HG03571 (cell line): ENCODE results near the gene CREBZF.
"Not testable (repeated sequence)": the region's sequence is repeated elsewhere in the genome, so short reads cannot be mapped to it uniquely, and the experiment has no call there.

Experiments
- ATAC-seq: cut with Tn5 transposase; IDR thresholded peaks from one replicate; pipeline ENCODE4 v1.9.1; 2021; ENCODE audit not compliant: unreplicated experiment

Gene CREBZF

GRCh38 chr11:85670949-85671663 is 6.2 kb upstream of the CREBZF start:
- ATAC-seq, result not testable (repeated sequence)

- no peak for ATAC-seq
Measured at GRCh38 chr11:85668157-85668556, 3.2 kb upstream of the CREBZF start.

GRCh38 chr11:85666687-85667086 is 1.8 kb upstream of the CREBZF start:
- ATAC-seq, result no peak

- no peak for ATAC-seq
Measured at GRCh38 chr11:85665733-85666132, 804 bp upstream of the CREBZF start.

DNA sequence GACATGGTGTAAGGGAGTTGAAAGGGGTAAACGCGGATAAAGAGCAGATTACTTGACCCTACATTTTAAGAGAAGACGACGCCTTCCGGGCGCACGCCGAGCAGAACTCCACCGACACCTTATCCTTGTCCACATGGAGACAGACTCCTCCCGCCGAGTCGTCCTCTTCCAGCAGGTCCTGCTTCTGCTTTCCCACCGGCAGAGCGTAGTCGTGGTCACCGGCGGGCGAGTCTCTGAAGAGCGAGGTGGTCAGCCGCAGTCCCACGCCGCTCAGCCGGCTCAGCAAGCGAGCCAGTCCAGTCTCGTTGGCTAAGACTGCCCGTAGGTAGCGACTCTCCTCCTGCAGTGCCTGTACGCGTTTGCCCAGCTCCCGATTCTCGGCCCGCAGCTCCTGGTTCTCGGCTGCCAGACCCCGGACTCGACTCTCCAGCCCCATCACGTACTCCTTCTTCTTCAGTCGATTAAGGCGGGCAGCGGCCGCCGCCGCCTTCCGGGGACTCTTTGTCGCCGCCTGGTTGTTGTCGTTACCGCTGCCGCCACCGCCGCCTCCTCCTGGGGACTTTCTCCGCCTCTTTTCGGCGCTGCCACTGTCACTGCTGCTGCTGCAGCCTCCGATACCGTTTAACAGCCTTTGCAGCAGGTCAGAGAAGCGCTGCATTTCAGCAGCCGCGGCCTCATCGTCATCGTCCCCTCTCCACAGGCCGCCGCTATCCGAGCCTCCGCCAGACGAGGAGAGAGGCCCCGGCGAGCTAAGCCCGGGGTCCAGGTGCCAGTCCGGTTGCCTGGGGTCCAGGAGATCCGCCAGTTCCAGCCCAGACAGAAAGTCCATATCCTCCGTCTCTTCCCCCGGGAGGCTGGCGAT is 945 bp downstream of the CREBZF start:
- peak; percentile 65 for ATAC-seq

DNA sequence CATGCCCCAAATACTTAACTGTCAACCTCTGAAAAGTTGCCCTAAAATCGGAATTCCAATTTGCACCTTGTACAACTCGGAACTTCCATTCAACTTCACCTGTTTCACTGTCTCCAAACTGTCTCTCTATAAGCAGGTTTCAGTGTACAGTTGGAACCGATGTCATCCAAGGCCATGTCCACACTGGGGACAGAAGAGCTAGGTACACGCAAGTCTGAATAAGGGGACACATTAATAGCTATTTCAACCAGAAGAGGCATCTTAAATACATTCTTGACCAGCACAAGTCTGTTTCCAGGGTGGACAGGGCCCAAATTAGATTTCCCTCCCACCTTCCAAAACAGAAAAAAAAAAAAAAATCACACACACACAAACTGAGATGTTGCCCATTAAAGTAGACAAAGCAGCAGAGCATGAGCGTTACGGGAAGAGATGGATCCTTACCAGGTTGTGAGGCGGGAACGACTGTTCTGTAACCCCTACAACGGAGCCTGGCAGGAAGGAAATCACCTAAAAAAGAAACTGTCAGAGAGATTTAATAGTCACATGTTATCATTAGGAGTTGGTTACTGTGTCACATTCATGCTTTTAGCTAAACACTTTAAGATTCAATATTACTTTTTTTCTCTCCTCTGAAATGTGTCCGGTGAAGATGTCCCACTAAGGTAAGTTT is 1.7 kb downstream of the CREBZF start:
- no peak for ATAC-seq

DNA sequence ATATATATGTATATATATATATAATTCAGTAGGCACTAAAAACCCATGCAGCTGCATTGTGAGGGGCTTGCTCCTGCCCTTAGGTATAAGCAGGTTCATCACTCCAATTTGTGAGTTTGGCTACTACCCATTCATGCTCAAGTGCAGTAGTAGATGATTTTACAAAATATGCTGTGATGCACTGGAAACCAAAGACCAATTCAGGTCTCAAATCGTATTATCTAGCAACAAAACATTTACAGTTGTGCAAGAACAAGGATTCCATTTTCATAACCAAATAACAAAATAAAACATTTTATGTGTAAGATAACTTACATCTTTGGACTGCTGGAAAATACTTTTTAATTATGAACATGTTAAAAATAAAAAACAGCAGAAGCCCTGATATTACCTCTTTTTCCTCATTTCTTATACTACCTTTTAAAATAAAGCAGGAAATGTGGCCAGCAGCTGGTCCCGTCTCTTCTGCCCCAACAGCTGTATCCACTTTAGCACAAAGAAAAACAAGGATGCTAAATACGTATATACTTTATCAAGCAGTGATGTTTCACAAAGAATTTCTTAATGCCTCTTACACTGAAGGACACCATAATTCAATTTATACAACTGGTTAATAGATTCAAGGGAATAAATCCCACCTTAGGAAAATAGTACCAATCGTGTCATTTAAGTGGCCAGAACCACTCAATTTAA is 2.8 kb downstream of the CREBZF start:
- ATAC-seq, result no peak

- ATAC-seq, result no peak
Measured at GRCh38 chr11:85658180-85658579, 6.7 kb downstream of the CREBZF start.

- no peak for ATAC-seq
Measured at GRCh38 chr11:85656777-85657176, 8.2 kb downstream of the CREBZF start.

DNA sequence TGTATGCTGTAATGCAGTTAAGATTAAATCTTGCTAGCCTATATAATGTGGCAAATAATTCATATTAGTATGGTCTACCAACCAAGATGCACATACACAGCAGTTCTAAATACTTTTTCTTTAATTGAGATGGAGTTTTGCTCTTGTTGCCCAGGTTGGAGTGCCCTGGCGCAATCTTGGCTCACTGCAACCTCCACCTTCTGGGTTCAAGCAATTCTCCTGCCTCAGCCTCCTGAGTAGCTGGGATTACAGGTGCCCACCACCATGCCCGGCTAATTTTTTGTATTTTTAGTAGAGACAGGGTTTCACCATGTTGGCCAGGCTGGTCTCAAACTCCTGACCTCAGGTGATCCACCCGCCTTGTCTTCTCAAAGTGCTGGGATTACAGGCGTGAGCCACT is 10.6 kb downstream of the CREBZF start:
- ATAC-seq, result not testable (repeated sequence)

GRCh38 chr11:85652786-85653447 is 12.0 kb downstream of the CREBZF start:
- no peak for ATAC-seq

GRCh38 chr11:85651118-85651517 is 13.8 kb downstream of the CREBZF start:
- ATAC-seq, result no peak

GRCh38 chr11:85647604-85648299 is 17.2 kb downstream of the CREBZF start, which contains the start of gene TMEM126A:
TMEM126A (plus strand) TSS chr11:85647967; CDS start chr11:85650256, 2,289 bp downstream.
- peak; percentile 100 for ATAC-seq

- no peak for ATAC-seq
Measured at GRCh38 chr11:85647078-85647477, 17.9 kb downstream of the CREBZF start.

DNA sequence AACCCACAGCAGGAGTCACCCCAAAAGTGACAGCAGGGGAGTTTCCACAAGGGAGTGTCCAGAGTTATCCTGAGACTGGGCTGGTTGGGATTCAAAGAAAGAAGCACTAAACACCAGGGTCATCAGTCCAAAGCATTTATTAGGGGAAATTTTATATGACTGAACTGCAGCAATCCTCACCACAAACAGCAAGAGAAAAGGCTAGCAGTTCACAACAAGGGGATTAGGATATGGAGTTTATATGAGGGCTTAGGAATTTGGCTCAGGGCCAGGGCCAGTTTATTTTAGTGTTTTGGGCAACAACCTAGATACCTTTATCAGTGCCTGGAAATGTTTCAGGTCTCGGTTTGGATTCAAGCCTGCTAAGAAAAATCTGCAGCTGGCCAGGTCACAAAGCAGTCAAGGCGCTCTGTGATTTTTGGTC is 21.7 kb downstream of the CREBZF start:
- ATAC-seq, result no peak

- ATAC-seq, result no peak
Measured at GRCh38 chr11:85634747-85635146, 30.2 kb downstream of the CREBZF start.

DNA sequence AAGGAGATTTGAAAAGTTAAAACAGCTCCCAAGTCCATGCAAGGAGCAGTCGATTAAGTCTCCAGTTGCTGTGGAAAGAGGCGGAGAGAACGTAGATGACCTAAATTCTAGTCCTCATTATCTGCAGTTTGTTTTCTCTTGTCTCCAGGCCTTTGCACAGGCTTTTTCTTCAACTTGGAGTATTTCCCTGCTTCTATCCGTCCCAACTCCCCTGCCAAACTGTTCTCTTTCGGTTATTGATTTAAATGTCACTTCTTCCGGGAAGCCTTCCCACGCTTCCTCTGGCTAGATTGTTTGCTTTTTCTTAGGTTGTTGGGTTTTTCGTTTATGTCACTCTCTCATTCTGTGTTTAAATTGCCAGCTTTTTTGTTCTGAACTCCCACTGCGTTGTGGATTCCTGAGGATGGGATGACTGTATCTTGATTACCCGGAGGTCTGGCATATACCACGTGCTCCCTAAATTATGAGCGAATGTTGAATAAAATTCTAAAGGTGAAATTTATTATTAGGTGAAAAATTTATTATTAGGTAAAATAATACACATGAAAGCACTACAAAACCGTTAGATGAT is 36.1 kb downstream of the CREBZF start:
- ATAC-seq, result peak; percentile 1

DNA sequence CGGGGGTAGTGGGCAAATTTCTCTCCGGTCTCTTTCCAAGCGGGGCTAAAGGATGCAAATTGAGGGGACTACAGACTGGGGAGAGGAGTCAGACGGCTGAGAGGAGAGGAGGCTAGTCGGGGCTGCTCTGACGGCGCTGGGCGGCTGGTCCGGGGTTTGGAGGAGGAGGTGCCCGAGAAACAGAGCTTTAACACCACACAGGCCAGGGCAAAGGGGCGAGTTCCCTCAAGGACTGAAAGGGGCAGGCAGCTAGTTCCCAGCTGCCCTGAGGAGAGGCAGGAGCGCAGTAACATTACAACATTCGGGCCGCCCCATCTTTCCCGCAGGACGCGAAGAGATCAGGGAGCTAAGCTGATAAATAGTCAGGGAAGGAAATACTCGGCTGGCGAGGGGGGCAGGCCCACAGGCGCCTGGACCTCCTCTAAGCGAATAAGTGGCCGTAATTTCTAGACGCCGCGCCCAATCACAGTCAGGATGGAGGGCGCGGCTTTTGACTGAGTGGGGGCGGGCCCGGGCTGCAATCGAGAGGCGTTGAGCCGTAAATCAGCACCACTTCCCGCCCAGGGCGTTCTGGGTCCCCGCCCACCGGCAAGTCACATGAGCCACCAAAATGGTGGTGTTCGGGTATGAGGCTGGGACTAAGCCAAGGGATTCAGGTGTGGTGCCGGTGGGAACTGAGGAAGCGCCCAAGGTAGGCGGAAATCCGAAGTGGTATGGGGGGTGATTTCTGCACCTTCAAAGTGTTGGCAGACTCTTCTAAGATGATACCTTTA is 36.7 kb downstream of the CREBZF start, which contains the start of gene TMEM126B:
TSS of gene TMEM126B (plus strand) at position 596 of the 773 bp plus-strand sequence. CDS start at position 611, 15 bp downstream.
- peak; percentile 100 for ATAC-seq
